ENCODE measurements around the gene TYSND1.

Gene TYSND1

DNA sequence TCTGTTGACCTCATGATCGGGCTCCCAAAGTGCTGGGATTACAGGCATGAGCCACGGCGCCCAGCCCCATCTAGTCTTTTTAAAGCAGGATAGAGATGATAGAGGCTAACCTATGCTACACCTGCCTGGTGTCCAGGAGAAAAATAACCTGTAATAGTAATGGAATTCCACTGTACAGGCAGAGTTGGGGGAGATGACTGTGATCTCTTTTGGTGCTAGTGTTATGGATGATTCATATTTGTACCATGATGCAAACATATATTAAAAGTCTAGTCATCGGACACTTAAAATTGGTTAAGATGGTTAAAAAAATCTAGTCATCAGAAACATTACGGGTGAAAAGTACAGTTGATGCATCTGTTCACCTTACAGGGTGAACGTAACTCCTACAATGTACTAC, 29.9 kb upstream of the TYSND1 start:
- Histone ChIP-seq H3K4me3 (ENCODE audit: insufficient read length, low read depth) (no peak overlapping the region), H3K9ac (ENCODE audit: insufficient read length, low read depth) (no peak overlapping the region), H3K27me3 (ENCODE audit: insufficient read depth, insufficient read length) (no peaks in the 10 kb centered on the region), H3K4me1 (ENCODE audit: insufficient read depth, insufficient read length) (peaks cover 5% of the 10 kb centered on the region), H3K9me3 (ENCODE audit: insufficient read depth, low read length) (peaks cover 6% of the 10 kb centered on the region; the same call in 1 of the 2 replicates), H3K36me3 (ENCODE audit: insufficient read depth, insufficient read length, low read length) (no peaks in the 10 kb centered on the region)
- DNase-seq (ENCODE audit: low read depth, low spot score), result no peak
- TF ChIP-seq SUZ12 (IDR thresholded peaks at IDR 0.05; ENCODE audit: extremely low read depth, insufficient read depth, insufficient read length) (no peak), ZNF274 (IDR thresholded peaks at IDR 0.05; ENCODE audit: low read depth, low read length) (no peak), YY1 (IDR thresholded peaks at IDR 0.05; ENCODE audit: insufficient read depth, insufficient read length) (no peak)

DNA sequence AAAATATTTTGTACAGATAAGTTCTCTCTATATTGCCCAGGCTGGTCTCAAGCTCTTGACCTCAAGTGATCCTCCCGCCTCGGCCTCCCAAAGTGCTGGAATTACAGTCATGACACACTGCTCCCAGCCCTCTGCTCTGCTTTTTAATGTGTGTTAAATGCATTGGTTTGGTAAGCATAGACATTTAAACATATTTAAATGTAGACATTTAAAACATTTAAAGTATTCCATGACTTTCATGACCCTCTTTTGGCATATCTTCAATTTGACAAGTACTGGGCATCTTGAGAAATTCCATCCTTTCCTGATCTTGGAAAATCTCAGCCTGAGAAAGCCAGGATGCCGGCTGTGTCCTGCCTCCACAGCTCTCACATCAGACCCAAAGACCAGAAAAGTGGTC, 29.0 kb upstream of the TYSND1 start:
- Histone ChIP-seq H3K9ac (ENCODE audit: insufficient read length, low read depth) (no peak overlapping the region), H3K36me3 (ENCODE audit: insufficient read depth, insufficient read length, low read length) (no peaks in the 10 kb centered on the region), H3K4me1 (ENCODE audit: insufficient read depth, insufficient read length) (peaks cover 5% of the 10 kb centered on the region), H3K9me3 (ENCODE audit: insufficient read depth, low read length) (peaks cover 6% of the 10 kb centered on the region; the same call in 1 of the 2 replicates), H3K27me3 (ENCODE audit: insufficient read depth, insufficient read length) (no peaks in the 10 kb centered on the region), H3K4me3 (ENCODE audit: insufficient read length, low read depth) (no peak overlapping the region)
- TF ChIP-seq YY1 (IDR thresholded peaks at IDR 0.05; ENCODE audit: insufficient read depth, insufficient read length) (no peak), ZNF274 (IDR thresholded peaks at IDR 0.05; ENCODE audit: low read depth, low read length) (no peak), SUZ12 (IDR thresholded peaks at IDR 0.05; ENCODE audit: extremely low read depth, insufficient read depth, insufficient read length) (no peak)
- no peak for DNase-seq (ENCODE audit: low read depth, low spot score)

DNA sequence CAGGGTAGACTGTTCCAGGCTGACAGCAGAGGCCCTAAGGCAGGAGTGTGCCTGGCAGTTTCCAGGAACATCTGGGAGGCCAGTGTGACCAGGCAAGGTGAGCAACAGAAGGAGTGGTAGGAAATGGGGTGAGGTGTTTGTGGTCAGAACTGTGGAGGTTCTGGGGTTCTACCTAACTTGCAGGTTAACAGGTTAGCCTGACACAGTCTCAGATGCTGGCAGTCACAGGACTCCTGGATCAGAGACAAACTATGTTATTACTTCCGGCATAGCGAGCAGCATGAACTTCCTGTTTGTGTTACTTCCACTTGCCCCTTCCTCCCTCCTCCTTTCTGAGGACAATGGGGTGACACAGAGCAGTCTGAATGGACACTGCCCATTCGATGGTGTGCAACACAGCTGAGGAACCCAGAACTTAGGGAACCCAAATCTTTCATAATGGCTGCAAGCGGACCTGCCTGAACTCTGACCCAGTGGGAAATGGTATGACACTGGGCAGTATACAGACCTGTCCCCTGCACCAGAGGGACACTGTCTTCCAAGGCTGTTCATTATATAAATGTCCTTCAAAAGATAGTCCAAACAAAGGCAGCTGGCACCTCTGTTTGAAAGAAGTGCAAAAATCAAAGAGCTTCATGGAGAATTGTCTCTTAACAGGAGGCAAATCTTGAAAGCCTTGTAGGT, 27.7 kb upstream of the TYSND1 start:
- Histone ChIP-seq H3K4me1 (ENCODE audit: insufficient read depth, insufficient read length) (peaks cover 5% of the 10 kb centered on the region), H3K36me3 (ENCODE audit: insufficient read depth, insufficient read length, low read length) (no peaks in the 10 kb centered on the region), H3K9ac (ENCODE audit: insufficient read length, low read depth) (no peak overlapping the region), H3K27me3 (ENCODE audit: insufficient read depth, insufficient read length) (no peaks in the 10 kb centered on the region), H3K9me3 (ENCODE audit: insufficient read depth, low read length) (no peaks in the 10 kb centered on the region), H3K4me3 (ENCODE audit: insufficient read length, low read depth) (no peak overlapping the region)
- TF ChIP-seq SUZ12 (IDR thresholded peaks at IDR 0.05; ENCODE audit: extremely low read depth, insufficient read depth, insufficient read length) (no peak), ZNF274 (IDR thresholded peaks at IDR 0.05; ENCODE audit: low read depth, low read length) (no peak), YY1 (IDR thresholded peaks at IDR 0.05; ENCODE audit: insufficient read depth, insufficient read length) (no peak)
- DNase-seq (ENCODE audit: low read depth, low spot score), result no peak

DNA sequence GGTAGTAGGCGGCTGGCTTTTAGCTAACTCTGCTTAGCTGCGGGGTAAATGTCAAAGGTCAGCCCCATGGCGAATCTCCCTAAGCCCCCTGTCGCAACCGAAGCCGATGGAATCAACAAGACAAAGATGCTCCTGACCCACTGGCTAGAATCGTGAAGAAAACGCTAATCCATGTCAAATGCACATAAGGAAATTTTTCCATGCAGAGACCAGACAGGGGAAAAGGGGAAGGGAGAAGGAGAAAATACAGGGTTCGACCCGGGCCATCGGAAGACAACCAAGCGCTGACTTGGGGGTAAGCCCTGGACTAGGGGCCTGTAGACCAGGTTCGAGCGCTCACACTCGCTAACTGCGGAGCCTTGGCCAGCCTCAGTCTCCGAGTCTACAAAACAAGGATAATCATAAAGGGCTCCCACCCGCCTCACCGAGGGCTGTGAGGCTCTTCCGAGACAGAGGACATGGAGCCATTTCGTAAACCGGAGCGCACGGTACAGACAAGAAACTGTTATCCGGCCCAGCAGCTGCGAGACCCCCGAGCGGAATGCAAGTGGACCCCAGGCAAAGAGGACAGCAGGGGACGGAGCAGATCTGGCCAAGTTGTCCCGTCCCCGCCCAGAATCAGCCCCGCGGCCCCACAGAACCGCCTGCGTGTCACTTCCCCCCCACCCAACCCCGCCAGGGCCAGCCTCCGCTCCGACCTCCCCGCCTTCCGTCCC, 23.3 kb upstream of the TYSND1 start:
- H3K4me3 ChIP-seq (ENCODE audit: insufficient read length, low read depth), result peak overlapping the region; percentile 89
- no peaks in the 10 kb centered on the region for H3K27me3 ChIP-seq (ENCODE audit: insufficient read depth, insufficient read length)
- no peaks in the 10 kb centered on the region for H3K9me3 ChIP-seq (ENCODE audit: insufficient read depth, low read length)
- H3K36me3 ChIP-seq (ENCODE audit: insufficient read depth, insufficient read length, low read length), result peaks cover 21% of the 10 kb centered on the region
- H3K4me1 ChIP-seq (ENCODE audit: insufficient read depth, insufficient read length), result peaks cover 5% of the 10 kb centered on the region
- no peak for DNase-seq (ENCODE audit: low read depth, low spot score)
- TF ChIP-seq ZNF274 (IDR thresholded peaks at IDR 0.05; ENCODE audit: low read depth, low read length) (no peak), SUZ12 (IDR thresholded peaks at IDR 0.05; ENCODE audit: extremely low read depth, insufficient read depth, insufficient read length) (no peak), YY1 (IDR thresholded peaks at IDR 0.05; ENCODE audit: insufficient read depth, insufficient read length) (no peak)
- peak overlapping the region; percentile 95 for H3K9ac ChIP-seq (ENCODE audit: insufficient read length, low read depth)

DNA sequence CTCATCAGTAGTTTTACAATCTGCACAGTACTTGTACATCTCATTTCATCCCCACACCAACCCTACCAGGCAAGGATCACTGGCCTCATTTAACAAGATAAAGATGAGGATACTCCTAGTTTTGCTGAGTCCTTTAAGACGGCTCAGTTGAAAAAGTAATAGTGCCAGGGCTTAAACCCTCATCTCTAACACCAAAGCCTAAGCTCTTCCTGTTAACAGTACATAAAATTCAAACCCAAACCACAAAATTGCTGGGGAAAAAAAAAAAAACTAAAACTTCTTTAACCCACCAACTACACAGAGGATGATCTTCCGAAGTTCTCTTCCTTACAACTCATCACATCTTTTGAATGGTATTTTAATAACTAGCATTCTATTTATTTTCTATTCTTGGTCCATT, 22.5 kb upstream of the TYSND1 start:
- peaks cover 28% of the 10 kb centered on the region for H3K36me3 ChIP-seq (ENCODE audit: insufficient read depth, insufficient read length, low read length)
- no peaks in the 10 kb centered on the region for H3K9me3 ChIP-seq (ENCODE audit: insufficient read depth, low read length)
- no peaks in the 10 kb centered on the region for H3K27me3 ChIP-seq (ENCODE audit: insufficient read depth, insufficient read length)
- no peak overlapping the region for H3K9ac ChIP-seq (ENCODE audit: insufficient read length, low read depth)
- TF ChIP-seq ZNF274 (IDR thresholded peaks at IDR 0.05; ENCODE audit: low read depth, low read length), result no peak
- TF ChIP-seq SUZ12 (IDR thresholded peaks at IDR 0.05; ENCODE audit: extremely low read depth, insufficient read depth, insufficient read length), result no peak
- TF ChIP-seq YY1 (IDR thresholded peaks at IDR 0.05; ENCODE audit: insufficient read depth, insufficient read length), result no peak
- no peak for DNase-seq (ENCODE audit: low read depth, low spot score)
- peaks cover 3% of the 10 kb centered on the region for H3K4me1 ChIP-seq (ENCODE audit: insufficient read depth, insufficient read length)
- peak overlapping the region; percentile 89 for H3K4me3 ChIP-seq (ENCODE audit: insufficient read length, low read depth)

DNA sequence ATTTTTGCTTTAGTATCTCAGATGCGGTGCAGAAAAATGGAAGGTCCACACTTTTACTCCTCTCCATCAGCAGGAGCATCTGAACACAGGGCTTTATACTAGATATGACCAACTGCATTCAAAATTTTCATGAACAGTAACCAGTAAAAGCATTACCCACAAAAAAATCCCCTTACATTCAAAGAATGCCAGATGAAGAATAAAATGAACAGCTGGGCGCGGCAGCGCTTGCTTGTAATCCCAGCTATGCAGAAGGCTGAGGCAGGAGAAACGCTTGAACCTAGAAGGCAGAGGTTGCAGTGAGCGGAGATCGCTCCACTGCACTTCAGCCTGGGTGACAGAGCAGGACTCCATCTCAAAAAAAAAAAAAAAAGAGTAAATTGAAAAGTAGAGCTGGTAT, 20.7 kb upstream of the TYSND1 start:
- no peaks in the 10 kb centered on the region for H3K27me3 ChIP-seq (ENCODE audit: insufficient read depth, insufficient read length)
- H3K4me3 ChIP-seq (ENCODE audit: insufficient read length, low read depth), result no peak overlapping the region
- TF ChIP-seq ZNF274 (IDR thresholded peaks at IDR 0.05; ENCODE audit: low read depth, low read length) (no peak), YY1 (IDR thresholded peaks at IDR 0.05; ENCODE audit: insufficient read depth, insufficient read length) (no peak), SUZ12 (IDR thresholded peaks at IDR 0.05; ENCODE audit: extremely low read depth, insufficient read depth, insufficient read length) (no peak)
- H3K4me1 ChIP-seq (ENCODE audit: insufficient read depth, insufficient read length), result peaks cover 2% of the 10 kb centered on the region
- no peak for DNase-seq (ENCODE audit: low read depth, low spot score)
- no peaks in the 10 kb centered on the region for H3K9me3 ChIP-seq (ENCODE audit: insufficient read depth, low read length)
- peaks cover 34% of the 10 kb centered on the region for H3K36me3 ChIP-seq (ENCODE audit: insufficient read depth, insufficient read length, low read length)
- no peak overlapping the region for H3K9ac ChIP-seq (ENCODE audit: insufficient read length, low read depth)

DNA sequence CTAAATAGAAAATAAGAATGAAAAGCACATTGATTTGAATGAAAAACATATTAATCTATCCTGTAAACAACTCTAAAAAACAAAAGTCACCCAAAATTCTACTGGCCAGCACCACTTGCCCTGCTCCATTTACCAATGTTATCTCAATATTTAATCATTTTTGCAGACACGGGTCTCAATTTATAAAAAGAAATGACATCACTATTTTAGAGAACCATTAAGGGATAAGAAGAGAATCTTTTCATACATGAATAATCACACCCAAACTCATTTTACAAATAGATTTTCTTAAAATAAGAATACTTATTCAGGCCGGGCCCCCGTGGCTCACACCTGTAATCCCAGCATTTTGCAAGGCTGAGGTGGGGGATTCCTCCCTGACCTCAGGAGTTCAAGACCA, 19.9 kb upstream of the TYSND1 start:
- Histone ChIP-seq H3K9ac (ENCODE audit: insufficient read length, low read depth) (no peak overlapping the region), H3K4me1 (ENCODE audit: insufficient read depth, insufficient read length) (no peaks in the 10 kb centered on the region), H3K27me3 (ENCODE audit: insufficient read depth, insufficient read length) (no peaks in the 10 kb centered on the region), H3K9me3 (ENCODE audit: insufficient read depth, low read length) (no peaks in the 10 kb centered on the region), H3K4me3 (ENCODE audit: insufficient read length, low read depth) (no peak overlapping the region), H3K36me3 (ENCODE audit: insufficient read depth, insufficient read length, low read length) (peaks cover 40% of the 10 kb centered on the region)
- DNase-seq (ENCODE audit: low read depth, low spot score), result no peak
- TF ChIP-seq YY1 (IDR thresholded peaks at IDR 0.05; ENCODE audit: insufficient read depth, insufficient read length) (no peak), ZNF274 (IDR thresholded peaks at IDR 0.05; ENCODE audit: low read depth, low read length) (no peak), SUZ12 (IDR thresholded peaks at IDR 0.05; ENCODE audit: extremely low read depth, insufficient read depth, insufficient read length) (no peak)
